ENCODE data around the gene PTPRD.
"Not testable (repeated sequence)": the region's sequence is repeated elsewhere in the genome, so short reads cannot be mapped to it uniquely, and the experiment has no call there.

PTPRD gene

GRCh38 chr9:9938432-9938831, 674.4 kb downstream of the PTPRD start:
- no peak for DNase-seq (ENCODE audit: low spot score)
- no peak for TF ChIP-seq CTCF (IDR thresholded peaks at IDR 0.05; ENCODE audit: borderline replicate concordance, control extremely low read depth, extremely low read depth, insufficient read depth, missing control alignments)
- in situ Hi-C loops (cut with MboI; ENCODE audit: low sequenced_read_pairs, unreplicated experiment): no loop called here

GRCh38 chr9:9931464-9931863, 681.3 kb downstream of the PTPRD start:
- DNase-seq (ENCODE audit: low spot score); in situ Hi-C loops (cut with MboI; ENCODE audit: low sequenced_read_pairs, unreplicated experiment): not testable (repeated sequence)

- no peak for DNase-seq (ENCODE audit: low spot score)
- TF ChIP-seq CTCF (IDR thresholded peaks at IDR 0.05; ENCODE audit: borderline replicate concordance, control extremely low read depth, extremely low read depth, insufficient read depth, missing control alignments): no peak
- in situ Hi-C loops (cut with MboI; ENCODE audit: low sequenced_read_pairs, unreplicated experiment): loop anchor here (25.0 kb wide), 1 partner anchor 312 kb away; no protein-coding TSS in a partner anchor
Observed at GRCh38 chr9:9924376-9924775, 688.4 kb downstream of the PTPRD start.

GRCh38 chr9:9921805-9922204, 691.0 kb downstream of the PTPRD start:
- in situ Hi-C loops (cut with MboI; ENCODE audit: low sequenced_read_pairs, unreplicated experiment): loop anchor here (25.0 kb wide), 1 partner anchor 310 kb away; no protein-coding TSS in a partner anchor
- no peak for DNase-seq (ENCODE audit: low spot score)
- no peak for TF ChIP-seq CTCF (IDR thresholded peaks at IDR 0.05; ENCODE audit: borderline replicate concordance, control extremely low read depth, extremely low read depth, insufficient read depth, missing control alignments)

GRCh38 chr9:9920425-9921060, 692.3 kb downstream of the PTPRD start:
- no peak for TF ChIP-seq CTCF (IDR thresholded peaks at IDR 0.05; ENCODE audit: borderline replicate concordance, control extremely low read depth, extremely low read depth, insufficient read depth, missing control alignments)
- in situ Hi-C loops (cut with MboI; ENCODE audit: low sequenced_read_pairs, unreplicated experiment): loop anchor here (25.0 kb wide), 1 partner anchor 308 kb away; no protein-coding TSS in a partner anchor
- DNase-seq (ENCODE audit: low spot score): no peak

- TF ChIP-seq CTCF (IDR thresholded peaks at IDR 0.05; ENCODE audit: borderline replicate concordance, control extremely low read depth, extremely low read depth, insufficient read depth, missing control alignments): no peak
- in situ Hi-C loops (cut with MboI; ENCODE audit: low sequenced_read_pairs, unreplicated experiment): loop anchor here (25.0 kb wide), 1 partner anchor 307 kb away; no protein-coding TSS in a partner anchor
- no peak for DNase-seq (ENCODE audit: low spot score)
Observed at GRCh38 chr9:9919174-9919775, 693.5 kb downstream of the PTPRD start.

- in situ Hi-C loops (cut with MboI; ENCODE audit: low sequenced_read_pairs, unreplicated experiment): loop anchor here (25.0 kb wide), 1 partner anchor 305 kb away; no protein-coding TSS in a partner anchor
- TF ChIP-seq CTCF (IDR thresholded peaks at IDR 0.05; ENCODE audit: borderline replicate concordance, control extremely low read depth, extremely low read depth, insufficient read depth, missing control alignments): no peak
- DNase-seq (ENCODE audit: low spot score): no peak
Observed at GRCh38 chr9:9917400-9917799, 695.4 kb downstream of the PTPRD start.

All from GM13976 (cell line).